ENCODE results near the gene KL.

- no peak for TF ChIP-seq YY1 (IDR thresholded peaks at IDR 0.05; ENCODE audit: insufficient read depth, insufficient read length)
- TF ChIP-seq ZNF274 (IDR thresholded peaks at IDR 0.05; ENCODE audit: low read depth, low read length), result no peak
- no peak for TF ChIP-seq SUZ12 (IDR thresholded peaks at IDR 0.05; ENCODE audit: extremely low read depth, insufficient read depth, insufficient read length)
Observed at GRCh38 chr13:33058776-33059327, 42.6 kb downstream of the KL start.
